Neural progenitor cell (in vitro differentiated cells): Measurements from ENCODE around the gene GABBR1. TPM values are rescaled to one million over a fixed set of nuclear protein-coding genes. Genes with fewer than 3 reads are reported as not detected.

Experiments
- DNase-seq: peaks from one replicate; pipeline ENCODE4 v3.0.0-alpha.2; 2016; ENCODE audit warnings: low spot score
- H2AFZ ChIP-seq: fragments of 200-600 bp; sonication (generic); replicated peaks from 2 replicates; pipeline ENCODE4 v1.6.1; 2016; ENCODE audit warnings: antibody characterized with exemption
- H3F3A ChIP-seq: fragments of 200-600 bp; sonication (generic); 2 replicates; pipeline ENCODE4 v1.6.1; 2016; ENCODE audit warnings: antibody characterized with exemption, low read depth
- H3K27ac ChIP-seq: fragments of 200-600 bp; sonication (generic); 2 replicates; pipeline ENCODE4 v1.5.1; 2016; ENCODE audit warnings: mild to moderate bottlenecking
- H3K27me3 ChIP-seq: fragments of 200-600 bp; sonication (generic); 2 replicates; pipeline ENCODE4 v1.6.1; 2016; ENCODE audit warnings: mild to moderate bottlenecking, moderate library complexity
- H3K36me3 ChIP-seq: fragments of 200-600 bp; sonication (generic); 2 replicates; pipeline ENCODE4 v1.5.1; 2016
- H3K4me1 ChIP-seq: fragments of 200-600 bp; sonication (generic); 2 replicates; pipeline ENCODE4 v1.6.1; 2016; ENCODE audit warnings: mixed run types
- H3K4me2 ChIP-seq: fragments of 200-600 bp; sonication (generic); 2 replicates; pipeline ENCODE4 v1.6.1; 2016
- H3K4me3 ChIP-seq: fragments of 200-600 bp; sonication (generic); 2 replicates; pipeline ENCODE4 v1.5.1; 2016
- H3K79me2 ChIP-seq: fragments of 200-600 bp; sonication (generic); 2 replicates; pipeline ENCODE4 v1.6.1; 2016; ENCODE audit warnings: low read depth
- H3K9ac ChIP-seq: fragments of 200-600 bp; sonication (generic); 2 replicates; pipeline ENCODE4 v1.6.1; 2016
- H3K9me3 ChIP-seq: fragments of 200-600 bp; sonication (generic); 2 replicates; pipeline ENCODE4 v1.5.1; 2016; ENCODE audit warnings: low read depth
- H4K20me1 ChIP-seq: fragments of 200-600 bp; sonication (generic); 2 replicates; pipeline ENCODE4 v1.6.1; 2016; ENCODE audit warnings: low read depth
- H3K27ac Mint-ChIP-seq: 3 replicates; pipeline ENCODE4 v1.8.0; 2021; ENCODE audit warnings: mixed read lengths
- H3K27me3 Mint-ChIP-seq: 2 replicates; pipeline ENCODE4 v1.8.0; 2022; ENCODE audit warnings: low read depth, mild to moderate bottlenecking, inconsistent platforms, moderate library complexity, mixed read lengths; ENCODE audit not compliant: insufficient read depth
- H3K36me3 Mint-ChIP-seq: 3 replicates; pipeline ENCODE4 v1.8.0; 2021; ENCODE audit warnings: mixed read lengths
- H3K4me1 Mint-ChIP-seq: 3 replicates; pipeline ENCODE4 v1.8.0; 2021; ENCODE audit warnings: mixed read lengths
- H3K4me3 Mint-ChIP-seq: 3 replicates; pipeline ENCODE4 v1.8.0; 2021; ENCODE audit warnings: mild to moderate bottlenecking, moderate library complexity, mixed read lengths
- H3K9me3 Mint-ChIP-seq: 3 replicates; pipeline ENCODE4 v1.8.0; 2020; ENCODE audit warnings: mixed read lengths
- CTCF ChIP-seq: fragments of 200-600 bp; sonication (generic); IDR thresholded peaks from 2 replicates; pipeline ENCODE4 v1.5.1; 2017; ENCODE audit warnings: antibody characterized with exemption, mild to moderate bottlenecking
- EZH2 ChIP-seq: fragments of 200-600 bp; sonication (generic); IDR thresholded peaks from 2 replicates; pipeline ENCODE4 v1.6.1; 2017; ENCODE audit warnings: antibody characterized with exemption, mild to moderate bottlenecking, moderate library complexity
- EZH2phosphoT487 ChIP-seq: fragments of 200-600 bp; sonication (generic); IDR thresholded peaks from 2 replicates; pipeline ENCODE4 v1.6.1; 2017; ENCODE audit warnings: antibody characterized with exemption
- total RNA-seq: library from RNA; depleted of rRNA; stranded (reverse); fragments of >200 nt; gene quantifications from 2 replicates; pipeline ENCODE4 v1.2.3, GENCODE V29; 2015; ENCODE audit warnings: low replicate concordance

The GABBR1 gene
- 25.4 and 37.4 TPM in 2 replicates for total RNA-seq

- H3K36me3 Mint-ChIP-seq, result no peaks in the 10 kb centered on the region
- peak within 1 kb of the TSS; percentile 41 for H3K9ac ChIP-seq
- H3K4me3 ChIP-seq, result peak within 1 kb of the TSS; percentile 86
- peak within 1 kb of the TSS; percentile 90 for H2AFZ ChIP-seq
- no peaks in the 10 kb centered on the region for H3K36me3 ChIP-seq
- H3K4me3 Mint-ChIP-seq, result peak within 1 kb of the TSS; percentile 90
- peak within 1 kb of the TSS; percentile 93 for H3K27ac Mint-ChIP-seq
- peaks cover 31% of the 10 kb centered on the region for H3K27me3 ChIP-seq
- H3K9me3 Mint-ChIP-seq, result no peaks in the 10 kb centered on the region
- peaks cover 18% of the 10 kb centered on the region for H3K27me3 Mint-ChIP-seq
- H3K4me1 ChIP-seq, result peaks cover 29% of the 10 kb centered on the region
- H3K9me3 ChIP-seq, result no peaks in the 10 kb centered on the region
- H3K79me2 ChIP-seq, result peaks cover 9% of the 10 kb centered on the region
- H3F3A ChIP-seq, result peaks cover 47% of the 10 kb centered on the region
- peak within 1 kb of the TSS; percentile 2 for H3K27ac ChIP-seq
- peak; percentile 92 for DNase-seq
- peaks cover 34% of the 10 kb centered on the region for H4K20me1 ChIP-seq
- H3K4me2 ChIP-seq, result peak within 1 kb of the TSS; percentile 96
- no peak for TF ChIP-seq EZH2phosphoT487
- TF ChIP-seq CTCF, result no peak
- TF ChIP-seq EZH2, result no peak
- peaks cover 45% of the 10 kb centered on the region for H3K4me1 Mint-ChIP-seq
Measured at GRCh38 chr6:29632789-29633533, at the start of gene GABBR1. GABBR1 (minus strand) TSS chr6:29633183; CDS start chr6:29632385, 798 bp downstream.

- H3K27ac ChIP-seq, result no peak overlapping the region
- DNase-seq, result no peak
- peaks cover 3% of the 10 kb centered on the region for H3K9me3 Mint-ChIP-seq
Measured at GRCh38 chr6:29681811-29682210, 48.8 kb upstream of the GABBR1 start.

GRCh38 chr6:29680904-29681303 is 47.9 kb upstream of the GABBR1 start, which contains the start of gene ZFP57:
ZFP57 (minus strand) TSS chr6:29681152; CDS start chr6:29677003, 4,149 bp downstream.
- Histone ChIP-seq H3K79me2 (no peaks in the 10 kb centered on the region), H3K9me3 (no peaks in the 10 kb centered on the region), H3K4me3 (no peak within 1 kb of the TSS), H3K4me1 (peaks cover 6% of the 10 kb centered on the region), H3K4me2 (no peak within 1 kb of the TSS), H3K27me3 (no peaks in the 10 kb centered on the region), H3K27ac (no peak within 1 kb of the TSS), H3F3A (no peaks in the 10 kb centered on the region), H3K9ac (no peak within 1 kb of the TSS), H2AFZ (no peak within 1 kb of the TSS), H3K36me3 (no peaks in the 10 kb centered on the region), H4K20me1 (no peaks in the 10 kb centered on the region)
- Mint-ChIP-seq H3K36me3 (no peaks in the 10 kb centered on the region), H3K27me3 (no peaks in the 10 kb centered on the region), H3K4me3 (no peak within 1 kb of the TSS), H3K9me3 (peaks cover 3% of the 10 kb centered on the region), H3K4me1 (peaks cover 2% of the 10 kb centered on the region), H3K27ac (no peak within 1 kb of the TSS)
- TF ChIP-seq EZH2phosphoT487, result no peak
- TF ChIP-seq CTCF, result no peak
- TF ChIP-seq EZH2, result no peak
- no peak for DNase-seq

More at GRCh38 chr6:29681811-29682210, 48.8 kb upstream of the GABBR1 start:
- H4K20me1 ChIP-seq, result no peaks in the 10 kb centered on the region
- H2AFZ ChIP-seq, result no peak overlapping the region
- Mint-ChIP-seq H3K4me3 (no peak overlapping the region), H3K4me1 (peaks cover 2% of the 10 kb centered on the region), H3K27ac (no peak overlapping the region), H3K27me3 (no peaks in the 10 kb centered on the region), H3K36me3 (no peaks in the 10 kb centered on the region)
- no peak overlapping the region for H3K4me2 ChIP-seq
- H3K27me3 ChIP-seq, result no peaks in the 10 kb centered on the region
- H3K4me3 ChIP-seq, result no peak overlapping the region
- no peak overlapping the region for H3K9ac ChIP-seq
- H3K4me1 ChIP-seq, result peaks cover 6% of the 10 kb centered on the region
- TF ChIP-seq EZH2 (no peak), CTCF (no peak), EZH2phosphoT487 (no peak)
- H3K36me3 ChIP-seq, result no peaks in the 10 kb centered on the region
- no peaks in the 10 kb centered on the region for H3K79me2 ChIP-seq
- no peaks in the 10 kb centered on the region for H3K9me3 ChIP-seq
- H3F3A ChIP-seq, result no peaks in the 10 kb centered on the region
